Measurements from ENCODE around the gene CHTOP.

Gene CHTOP

DNA sequence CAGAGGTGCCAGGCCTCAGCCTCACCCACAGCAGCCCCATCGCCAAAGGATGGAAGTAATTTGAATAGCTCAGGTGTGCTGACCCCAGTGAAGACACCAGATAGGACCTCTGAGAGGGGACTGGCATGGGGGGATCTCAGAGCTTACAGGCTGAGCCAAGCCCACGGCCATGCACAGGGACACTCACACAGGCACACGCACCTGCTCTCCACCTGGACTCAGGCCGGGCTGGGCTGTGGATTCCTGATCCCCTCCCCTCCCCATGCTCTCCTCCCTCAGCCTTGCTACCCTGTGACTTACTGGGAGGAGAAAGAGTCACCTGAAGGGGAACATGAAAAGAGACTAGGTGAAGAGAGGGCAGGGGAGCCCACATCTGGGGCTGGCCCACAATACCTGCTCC is 59.6 kb downstream of the CHTOP start:
- DNase-seq (ENCODE audit: low read depth) = no peak
- no peak overlapping the region for H3K4me3 ChIP-seq (ENCODE audit: low read depth, low read length)
- TF ChIP-seq, protein P1, sequence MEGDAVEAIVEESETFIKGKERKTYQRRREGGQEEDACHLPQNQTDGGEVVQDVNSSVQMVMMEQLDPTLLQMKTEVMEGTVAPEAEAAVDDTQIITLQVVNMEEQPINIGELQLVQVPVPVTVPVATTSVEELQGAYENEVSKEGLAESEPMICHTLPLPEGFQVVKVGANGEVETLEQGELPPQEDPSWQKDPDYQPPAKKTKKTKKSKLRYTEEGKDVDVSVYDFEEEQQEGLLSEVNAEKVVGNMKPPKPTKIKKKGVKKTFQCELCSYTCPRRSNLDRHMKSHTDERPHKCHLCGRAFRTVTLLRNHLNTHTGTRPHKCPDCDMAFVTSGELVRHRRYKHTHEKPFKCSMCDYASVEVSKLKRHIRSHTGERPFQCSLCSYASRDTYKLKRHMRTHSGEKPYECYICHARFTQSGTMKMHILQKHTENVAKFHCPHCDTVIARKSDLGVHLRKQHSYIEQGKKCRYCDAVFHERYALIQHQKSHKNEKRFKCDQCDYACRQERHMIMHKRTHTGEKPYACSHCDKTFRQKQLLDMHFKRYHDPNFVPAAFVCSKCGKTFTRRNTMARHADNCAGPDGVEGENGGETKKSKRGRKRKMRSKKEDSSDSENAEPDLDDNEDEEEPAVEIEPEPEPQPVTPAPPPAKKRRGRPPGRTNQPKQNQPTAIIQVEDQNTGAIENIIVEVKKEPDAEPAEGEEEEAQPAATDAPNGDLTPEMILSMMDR (IDR thresholded peaks at IDR 0.05; ENCODE audit: control insufficient read depth, extremely low read depth, insufficient read depth) = no peak

All from LNCaP clone FGC (cell line).